GM13976 (cell line): Measurements from ENCODE around the gene SUSD3.

Source experiments
- DNase-seq: peaks from one replicate; pipeline ENCODE4 v3.0.0; 2012; ENCODE audit warnings: low spot score
- in situ Hi-C: fragments of 300-500 bp; cut with MboI; formaldehyde crosslinking; loops from one replicate; pipeline ENCODE4 v1.12.0; 2022; ENCODE audit warnings: low sequenced_read_pairs, mixed read lengths, inconsistent platforms; ENCODE audit not compliant: unreplicated experiment
- TF ChIP-seq, protein P1 (sequence below): IDR thresholded peaks from 2 replicates; pipeline ENCODE4 v1.5.1; 2012; ENCODE audit warnings: borderline replicate concordance, mild to moderate bottlenecking; ENCODE audit not compliant: insufficient read depth; ENCODE audit errors: extremely low read depth, missing control alignments, control extremely low read depth

Gene SUSD3

DNA sequence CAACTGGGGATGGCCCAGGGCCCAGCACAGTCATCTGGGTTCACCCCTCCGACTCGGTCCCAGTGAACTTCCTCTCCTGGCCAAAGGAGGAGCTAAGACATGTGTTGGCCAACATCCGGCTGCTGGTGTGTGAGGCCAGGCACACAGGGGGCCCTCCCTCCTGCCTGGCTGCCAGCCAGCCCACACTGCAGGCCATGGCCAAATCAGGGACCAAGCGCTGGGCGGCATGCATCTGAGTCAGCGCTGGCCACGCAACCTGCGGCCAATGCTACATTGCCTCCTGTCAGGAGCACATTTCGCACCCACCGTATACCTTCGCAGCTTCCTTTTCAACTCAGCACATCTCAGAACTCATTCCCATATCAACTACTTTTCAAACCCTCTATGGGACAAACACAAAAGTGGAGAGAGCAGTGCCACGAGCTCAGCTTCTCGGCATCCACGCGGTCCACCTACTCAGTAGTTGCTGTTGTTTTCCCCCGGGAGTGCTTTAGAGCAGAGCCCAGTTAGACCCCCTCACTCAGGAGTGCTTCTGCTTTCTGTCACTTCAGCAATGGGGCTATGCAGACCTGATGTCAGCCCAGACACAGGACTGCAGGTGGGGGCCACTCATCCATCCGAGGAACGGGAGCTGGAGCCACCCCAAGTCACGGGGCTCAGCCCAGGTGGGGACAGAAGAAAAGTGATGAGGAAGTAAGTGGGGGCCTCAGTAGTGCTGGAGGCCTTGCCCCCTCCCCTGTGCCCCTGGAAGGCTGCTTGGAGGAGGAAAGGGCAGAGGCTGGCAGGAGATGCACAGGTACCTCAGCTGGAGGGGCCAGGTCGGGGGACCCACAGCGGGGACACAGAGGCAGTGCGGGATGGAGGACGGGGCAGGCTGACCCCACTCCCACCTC lies 61.7 kb downstream of the SUSD3 start:
- in situ Hi-C loops, result no loop called here
- TF ChIP-seq, protein P1, sequence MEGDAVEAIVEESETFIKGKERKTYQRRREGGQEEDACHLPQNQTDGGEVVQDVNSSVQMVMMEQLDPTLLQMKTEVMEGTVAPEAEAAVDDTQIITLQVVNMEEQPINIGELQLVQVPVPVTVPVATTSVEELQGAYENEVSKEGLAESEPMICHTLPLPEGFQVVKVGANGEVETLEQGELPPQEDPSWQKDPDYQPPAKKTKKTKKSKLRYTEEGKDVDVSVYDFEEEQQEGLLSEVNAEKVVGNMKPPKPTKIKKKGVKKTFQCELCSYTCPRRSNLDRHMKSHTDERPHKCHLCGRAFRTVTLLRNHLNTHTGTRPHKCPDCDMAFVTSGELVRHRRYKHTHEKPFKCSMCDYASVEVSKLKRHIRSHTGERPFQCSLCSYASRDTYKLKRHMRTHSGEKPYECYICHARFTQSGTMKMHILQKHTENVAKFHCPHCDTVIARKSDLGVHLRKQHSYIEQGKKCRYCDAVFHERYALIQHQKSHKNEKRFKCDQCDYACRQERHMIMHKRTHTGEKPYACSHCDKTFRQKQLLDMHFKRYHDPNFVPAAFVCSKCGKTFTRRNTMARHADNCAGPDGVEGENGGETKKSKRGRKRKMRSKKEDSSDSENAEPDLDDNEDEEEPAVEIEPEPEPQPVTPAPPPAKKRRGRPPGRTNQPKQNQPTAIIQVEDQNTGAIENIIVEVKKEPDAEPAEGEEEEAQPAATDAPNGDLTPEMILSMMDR, result peak; percentile 24
- peak; percentile 88 for DNase-seq

DNA sequence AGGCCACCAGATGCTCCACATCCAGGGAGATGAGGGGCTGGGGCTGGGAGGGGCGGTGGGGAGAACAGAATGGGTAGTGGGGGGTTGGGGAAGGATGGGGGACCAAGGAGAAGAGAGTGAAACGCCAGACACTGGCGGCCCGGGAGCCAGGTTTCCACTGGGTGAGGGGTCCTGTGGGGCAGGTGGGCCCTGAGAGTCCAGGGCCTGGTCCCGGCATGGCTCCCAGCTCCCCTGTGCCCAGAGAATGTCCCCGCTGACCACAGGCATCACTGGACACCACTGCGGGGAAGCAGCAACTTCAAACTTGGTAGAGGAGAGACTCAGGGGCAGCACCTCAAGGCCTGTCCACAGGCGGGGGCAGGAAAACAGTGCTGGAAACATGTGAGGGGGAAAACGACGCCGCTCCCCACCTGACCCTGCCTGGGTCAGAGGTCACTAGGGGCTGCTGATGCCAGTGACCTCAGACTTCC lies 62.4 kb downstream of the SUSD3 start:
- no peak for DNase-seq
- TF ChIP-seq, protein P1, result no peak
- in situ Hi-C loops, result no loop called here

DNA sequence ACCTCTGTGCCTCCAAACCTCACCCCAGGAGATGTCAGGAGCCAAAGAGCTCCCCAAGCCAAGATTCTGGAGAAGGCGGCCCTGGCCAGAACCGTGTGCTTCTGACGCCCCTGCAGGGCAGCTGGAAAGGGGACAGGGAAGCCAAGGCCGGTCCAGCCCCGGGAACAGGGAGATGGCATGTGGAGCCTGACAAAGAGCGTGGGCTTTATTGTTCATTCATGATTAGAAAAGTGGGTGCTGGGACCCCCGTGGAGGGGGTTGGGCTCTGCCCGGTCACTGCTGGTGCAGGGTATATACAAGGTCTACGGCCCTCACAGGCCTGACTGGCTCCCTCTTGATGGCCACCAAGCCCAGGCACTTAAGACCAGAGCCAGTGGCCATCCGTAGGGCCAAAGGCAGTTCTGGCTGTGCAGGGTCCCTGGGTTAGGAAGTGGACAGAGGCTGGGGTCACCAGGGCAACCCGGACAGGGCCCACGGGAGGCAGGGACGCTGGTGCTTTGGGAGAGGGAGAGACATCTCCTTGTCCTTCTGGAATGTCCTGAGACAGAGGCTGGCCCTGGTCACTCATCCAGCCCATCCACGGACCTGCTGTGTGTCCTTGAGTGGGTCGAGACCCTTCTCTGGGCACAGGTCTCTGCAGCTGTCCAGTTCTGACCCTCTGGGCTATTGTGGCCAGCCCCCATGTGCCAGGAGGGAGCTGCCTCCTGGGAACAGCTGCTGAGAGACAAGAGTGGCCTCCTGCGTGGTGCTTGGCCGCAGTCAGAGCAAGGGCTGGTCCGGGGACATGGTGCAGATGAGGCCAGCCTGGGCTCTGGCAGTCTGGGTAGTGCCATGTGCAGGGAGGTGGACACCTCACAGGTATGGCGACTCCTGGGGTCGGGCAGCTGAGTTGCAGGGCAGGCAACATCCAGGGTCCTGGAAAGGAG lies 63.1 kb downstream of the SUSD3 start:
- TF ChIP-seq, protein P1, result no peak
- DNase-seq, result no peak
- in situ Hi-C loops, result no loop called here

DNA sequence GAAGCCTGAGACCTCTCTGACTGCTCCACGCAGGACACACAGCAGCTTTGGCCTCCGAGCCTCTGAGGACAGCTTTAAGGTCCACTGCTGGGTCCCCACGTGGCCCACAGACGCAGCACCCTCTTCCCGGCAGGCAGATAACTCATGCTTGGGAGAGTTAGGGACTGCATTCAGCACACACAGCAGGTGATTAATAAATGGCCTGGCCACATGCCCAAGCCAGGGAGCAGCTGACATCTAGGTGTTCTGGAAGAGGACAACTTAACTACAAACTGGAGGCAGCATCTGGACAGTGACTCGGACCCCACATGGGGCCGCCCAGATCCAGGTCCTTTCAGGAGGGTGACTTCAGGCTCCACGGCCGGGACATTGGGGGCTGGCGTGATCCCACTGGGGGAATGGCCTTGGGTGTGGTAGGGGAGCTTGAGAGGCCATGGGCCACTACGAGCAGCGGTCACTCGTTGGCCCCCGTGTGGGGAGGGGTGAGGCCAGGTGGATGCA lies 64.3 kb downstream of the SUSD3 start:
- TF ChIP-seq, protein P1, result no peak
- in situ Hi-C loops, result no loop called here
- DNase-seq, result no peak

DNA sequence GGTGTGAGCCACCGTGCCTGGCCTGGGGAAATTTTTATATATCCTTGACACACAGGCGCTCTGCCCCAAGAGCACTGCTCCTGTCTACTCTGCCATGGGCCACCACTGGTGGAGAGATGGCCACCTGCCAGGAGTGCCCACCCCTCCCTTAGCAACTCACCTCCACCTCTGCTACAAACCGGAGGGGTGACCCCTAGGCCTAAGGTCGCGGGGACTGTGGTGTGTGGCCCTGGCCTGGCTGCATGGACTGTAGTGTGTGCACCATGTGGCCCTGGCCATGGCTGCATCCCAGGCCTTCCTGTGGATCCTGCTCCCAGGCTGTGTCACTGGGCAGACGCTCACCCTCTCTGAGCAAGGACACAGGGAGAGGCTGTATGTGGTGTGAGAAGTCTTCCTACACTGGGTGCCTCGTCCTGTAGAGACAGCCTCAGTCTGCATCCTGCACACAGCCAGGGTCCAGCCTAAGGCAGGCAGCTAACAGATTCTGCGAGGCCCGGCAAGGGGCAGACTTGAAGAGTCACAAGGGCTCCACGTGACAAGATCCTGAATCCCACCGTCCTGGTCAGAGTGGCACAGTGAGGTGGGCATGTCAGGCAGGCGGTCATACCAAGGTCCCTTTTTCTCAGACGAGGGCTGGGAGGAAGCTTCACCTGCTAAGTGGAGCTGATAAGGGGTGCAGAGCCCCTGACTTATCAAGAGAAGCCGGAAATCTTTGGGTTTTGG lies 65.2 kb downstream of the SUSD3 start:
- TF ChIP-seq, protein P1, result no peak
- in situ Hi-C loops, result no loop called here
- no peak for DNase-seq

DNA sequence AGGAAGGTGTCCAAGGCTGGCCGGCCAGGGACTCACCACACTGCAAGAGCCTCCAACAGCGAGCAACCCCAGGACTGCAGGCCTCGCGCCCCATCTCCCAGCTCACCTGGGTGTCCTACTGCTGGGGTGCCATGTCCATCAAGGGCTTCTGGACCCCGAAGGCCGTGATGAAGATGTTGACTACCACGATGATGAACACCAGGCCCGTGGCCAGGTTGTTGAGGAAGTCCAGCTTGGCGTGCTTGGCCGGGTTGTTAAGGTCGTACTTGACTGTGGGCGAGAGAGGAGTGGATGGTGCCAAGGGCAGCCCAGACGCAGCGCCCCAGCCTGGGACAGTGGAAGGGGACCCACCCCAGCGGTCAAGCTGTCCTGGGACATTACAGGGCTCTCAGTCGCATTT lies 66.3 kb downstream of the SUSD3 start:
- no peak for DNase-seq
- in situ Hi-C loops, result no loop called here
- TF ChIP-seq, protein P1, result no peak
